Esophagus muscularis mucosa (tissue), 4 donors: ENCODE results near the gene ZC3H14. TPM values are rescaled to one million over a fixed set of nuclear protein-coding genes. Genes with fewer than 3 reads are reported as not detected.

Experiments
- DNase-seq: peaks from one replicate; pipeline ENCODE4 v3.0.0-alpha.2; 2017; ENCODE audit errors: extremely low spot score
- H3K27ac ChIP-seq, 4 donors: fragments of 200-600 bp; sonication (generic); replicated peaks in 1 of 4; 1 replicate in 3 of 4; 2 replicates in 1 of 4; pipeline ENCODE4 v1.5.1; 2016 to 2019; ENCODE audit warnings: mild to moderate bottlenecking in 1 of 4
- H3K27me3 ChIP-seq, 4 donors: fragments of 200-600 bp; sonication (generic); one replicate each; pipeline versions ENCODE4 v1.5.1 to v1.6.0; 2016 to 2019
- H3K36me3 ChIP-seq, 4 donors: fragments of 200-600 bp; sonication (generic); one replicate each; pipeline ENCODE4 v1.5.1; 2016 to 2019
- H3K4me1 ChIP-seq, 4 donors: fragments of 200-600 bp; sonication (generic); one replicate each; pipeline ENCODE4 v1.5.1; 2016 to 2019
- H3K4me3 ChIP-seq, 4 donors: fragments of 200-600 bp; sonication (generic); 1 replicate in 2 of 4; 2 replicates in 2 of 4; pipeline ENCODE4 v1.5.1; 2016 to 2019; ENCODE audit warnings: mild to moderate bottlenecking in 4 of 4, moderate library complexity in 1 of 4
- H3K9me3 ChIP-seq, 4 donors: fragments of 200-600 bp; sonication (generic); 1 replicate in 3 of 4; 2 replicates in 1 of 4; pipeline ENCODE4 v1.5.1; 2016 to 2019
- EP300 ChIP-seq: sonication (generic); formaldehyde crosslinking; IDR thresholded peaks from one replicate; pipeline ENCODE4 v1.6.1; 2017; ENCODE audit warnings: antibody characterized with exemption
- POLR2A ChIP-seq: fragments of 450-650 bp; IDR thresholded peaks from one replicate; pipeline ENCODE4 v1.6.1; 2017; ENCODE audit warnings: antibody characterized with exemption, moderate library complexity, mild to moderate bottlenecking, low read depth
- POLR2AphosphoS5 ChIP-seq, 2 donors: sonication (generic); formaldehyde crosslinking; IDR thresholded peaks; one replicate each; pipeline ENCODE4 v1.6.1; 2017; ENCODE audit warnings: antibody characterized with exemption in 2 of 2
- WGBS: methylation state at CpG from one replicate; pipeline ENCODE4 v1.1.5; 2018; 5-methylcytosine and 5-hydroxymethylcytosine counted together
- intact Hi-C: fragments of 100-400 bp; cut with DNase I; formaldehyde crosslinking; loops from one replicate; pipeline ENCODE4 v1.15.1; 2023
- total RNA-seq, 4 donors: library from RNA; depleted of rRNA; stranded (reverse); fragments of >200 nt; gene quantifications; one replicate each; pipeline versions ENCODE4 v1.1.0 to v1.2.1, GENCODE V29; 2016
- TF ChIP-seq, protein P1 (sequence below), 3 experiments: fragments of 200-600 bp in 2 of 3; fragments of 450-650 bp in 1 of 3; sonication (generic) in 2 of 3; IDR thresholded peaks; one replicate each; pipeline ENCODE4 v1.5.1; 2017 to 2019; ENCODE audit warnings: antibody characterized with exemption in 3 of 3, mild to moderate bottlenecking in 2 of 3, moderate library complexity in 1 of 3

The ZC3H14 gene
- total RNA-seq, 4 donors from 2014 or later = 48.6 to 60.0 (median 58.5) TPM

DNA sequence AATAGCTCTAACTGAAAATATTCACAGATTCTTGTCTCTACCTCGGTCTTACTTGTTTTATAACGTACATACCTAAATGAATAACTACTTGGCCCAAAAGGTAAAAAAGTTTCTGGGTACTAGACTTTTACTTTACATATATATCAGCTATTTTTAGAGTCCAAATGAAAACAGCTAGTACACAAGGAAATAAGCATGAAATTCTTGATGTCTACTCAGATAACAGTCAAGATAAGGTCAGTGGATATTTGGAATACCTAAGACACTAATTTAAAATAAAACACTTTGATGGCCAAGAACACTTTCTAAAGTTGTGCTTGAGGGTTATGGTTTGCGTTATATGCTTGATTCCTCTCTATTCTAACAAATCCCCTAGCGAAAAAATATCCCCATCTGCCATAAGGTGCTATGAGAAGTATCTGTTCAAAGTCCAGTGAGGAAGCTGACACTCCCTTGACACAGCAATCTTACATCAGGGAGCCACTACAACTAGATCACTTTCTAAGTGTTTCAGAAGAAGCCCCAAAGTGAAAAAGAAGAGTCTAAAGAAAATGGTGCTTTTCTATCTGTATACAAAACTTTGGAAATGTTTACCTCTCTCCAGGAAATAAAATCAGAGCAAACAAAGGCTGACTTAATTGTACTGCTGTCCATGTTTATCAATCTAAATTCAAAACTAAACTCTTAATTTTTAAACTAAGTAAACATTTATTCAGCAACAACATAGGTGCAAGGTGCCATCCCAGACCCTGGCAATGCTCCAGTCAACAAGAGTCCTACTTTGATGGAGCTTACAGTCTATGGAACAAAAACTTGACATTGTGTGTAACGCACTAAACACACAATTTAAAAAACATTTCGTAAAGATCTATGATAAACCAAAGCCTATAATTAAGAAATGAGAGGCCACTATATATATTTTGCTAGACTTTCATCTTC is 19.7 kb upstream of the ZC3H14 start:
- WGBS = 94% methylated on average over 6 of the region's 6 CpGs
- peaks cover 12 to 37% (median 17%) of the 10 kb centered on the region in 4 donors for H3K4me1 ChIP-seq

GRCh38 chr14:88545256-88545655 is 17.6 kb upstream of the ZC3H14 start:
- Histone ChIP-seq H3K27ac (no peak overlapping the region), H3K4me3 (no peak overlapping the region), H3K27me3 (no peaks in the 10 kb centered on the region), H3K36me3 (peaks cover 0 to 55% (median 42%) of the 10 kb centered on the region in 4 donors), H3K9me3 (no peaks in the 10 kb centered on the region), H3K4me1 (peaks cover 14 to 49% (median 22%) of the 10 kb centered on the region in 4 donors)
- WGBS = 91% methylated on average over 3 of the region's 3 CpGs
- no peak for TF ChIP-seq EP300
- TF ChIP-seq, protein P1, sequence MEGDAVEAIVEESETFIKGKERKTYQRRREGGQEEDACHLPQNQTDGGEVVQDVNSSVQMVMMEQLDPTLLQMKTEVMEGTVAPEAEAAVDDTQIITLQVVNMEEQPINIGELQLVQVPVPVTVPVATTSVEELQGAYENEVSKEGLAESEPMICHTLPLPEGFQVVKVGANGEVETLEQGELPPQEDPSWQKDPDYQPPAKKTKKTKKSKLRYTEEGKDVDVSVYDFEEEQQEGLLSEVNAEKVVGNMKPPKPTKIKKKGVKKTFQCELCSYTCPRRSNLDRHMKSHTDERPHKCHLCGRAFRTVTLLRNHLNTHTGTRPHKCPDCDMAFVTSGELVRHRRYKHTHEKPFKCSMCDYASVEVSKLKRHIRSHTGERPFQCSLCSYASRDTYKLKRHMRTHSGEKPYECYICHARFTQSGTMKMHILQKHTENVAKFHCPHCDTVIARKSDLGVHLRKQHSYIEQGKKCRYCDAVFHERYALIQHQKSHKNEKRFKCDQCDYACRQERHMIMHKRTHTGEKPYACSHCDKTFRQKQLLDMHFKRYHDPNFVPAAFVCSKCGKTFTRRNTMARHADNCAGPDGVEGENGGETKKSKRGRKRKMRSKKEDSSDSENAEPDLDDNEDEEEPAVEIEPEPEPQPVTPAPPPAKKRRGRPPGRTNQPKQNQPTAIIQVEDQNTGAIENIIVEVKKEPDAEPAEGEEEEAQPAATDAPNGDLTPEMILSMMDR (IDR thresholded peaks at IDR 0.05) = no peak
- no peak for TF ChIP-seq POLR2AphosphoS5 (IDR thresholded peaks at IDR 0.05)
- no peak for TF ChIP-seq POLR2A
- intact Hi-C loops = no loop called here
- DNase-seq = no peak

More for the DNA sequence above, 19.7 kb upstream of the ZC3H14 start:
- DNase-seq = no peak
- Histone ChIP-seq H3K27ac (no peak overlapping the region), H3K9me3 (no peaks in the 10 kb centered on the region), H3K36me3 (peaks cover 0 to 34% (median 23%) of the 10 kb centered on the region in 4 donors), H3K27me3 (no peaks in the 10 kb centered on the region), H3K4me3 (no peak overlapping the region)
- intact Hi-C loops = no loop called here
- TF ChIP-seq, protein P1 (IDR thresholded peaks at IDR 0.05) = no peak
- TF ChIP-seq POLR2A (no peak), EP300 (no peak), POLR2AphosphoS5 (IDR thresholded peaks at IDR 0.05) (no peak)

- no peak overlapping the region for H3K4me3 ChIP-seq
- H3K36me3 ChIP-seq = peaks cover 0 to 55% (median 44%) of the 10 kb centered on the region in 4 donors
- no peak overlapping the region for H3K27ac ChIP-seq
- DNase-seq = no peak
- intact Hi-C loops = no loop called here
- no peaks in the 10 kb centered on the region for H3K27me3 ChIP-seq
- H3K9me3 ChIP-seq = no peaks in the 10 kb centered on the region
- 54% methylated on average over 4 of the region's 4 CpGs for WGBS
- peaks cover 21 to 56% (median 34%) of the 10 kb centered on the region in 4 donors for H3K4me1 ChIP-seq
- TF ChIP-seq POLR2AphosphoS5 (IDR thresholded peaks at IDR 0.05) = no peak
- no peak for TF ChIP-seq EP300
These were observed 16.0 kb upstream of the ZC3H14 start for GRCh38 chr14:88546621-88547385.

- WGBS = 91% methylated on average over 3 of the region's 3 CpGs
- Histone ChIP-seq H3K4me3 (no peak overlapping the region), H3K4me1 (peaks cover 26 to 62% (median 38%) of the 10 kb centered on the region in 4 donors), H3K9me3 (no peaks in the 10 kb centered on the region), H3K27me3 (no peaks in the 10 kb centered on the region), H3K36me3 (peaks cover 0 to 55% (median 44%) of the 10 kb centered on the region in 4 donors), H3K27ac (no peak overlapping the region)
- DNase-seq = no peak
- TF ChIP-seq POLR2AphosphoS5 (IDR thresholded peaks at IDR 0.05) = no peak
- intact Hi-C loops = no loop called here
These were observed 15.5 kb upstream of the ZC3H14 start for GRCh38 chr14:88547386-88547780.

- Histone ChIP-seq H3K4me3 (peak overlapping the region in 1 of 4 donors; percentile 71), H3K36me3 (peaks cover 0 to 48% (median 39%) of the 10 kb centered on the region in 4 donors), H3K9me3 (no peaks in the 10 kb centered on the region), H3K27ac (no peak overlapping the region), H3K4me1 (peaks cover 36 to 63% (median 52%) of the 10 kb centered on the region in 4 donors), H3K27me3 (no peaks in the 10 kb centered on the region)
- intact Hi-C loops = loop anchor here (10.0 kb wide), 1 partner anchor 165 kb away; the partner anchor contains the start of gene SPATA7
- 87% methylated on average over 14 of the region's 15 CpGs for WGBS
- TF ChIP-seq POLR2A (no peak), POLR2AphosphoS5 (IDR thresholded peaks at IDR 0.05) (no peak), EP300 (no peak)
- TF ChIP-seq, protein P1 (IDR thresholded peaks at IDR 0.05) = no peak
- no peak for DNase-seq
These were observed 12.8 kb upstream of the ZC3H14 start for GRCh38 chr14:88550078-88550477.
